ENCODE measurements around the gene MYO18A. TPM values are rescaled to one million over a fixed set of nuclear protein-coding genes. Genes with fewer than 3 reads are reported as not detected.

The MYO18A gene
- total RNA-seq, 1 donor from 2014 or later: 30.0 TPM

DNA sequence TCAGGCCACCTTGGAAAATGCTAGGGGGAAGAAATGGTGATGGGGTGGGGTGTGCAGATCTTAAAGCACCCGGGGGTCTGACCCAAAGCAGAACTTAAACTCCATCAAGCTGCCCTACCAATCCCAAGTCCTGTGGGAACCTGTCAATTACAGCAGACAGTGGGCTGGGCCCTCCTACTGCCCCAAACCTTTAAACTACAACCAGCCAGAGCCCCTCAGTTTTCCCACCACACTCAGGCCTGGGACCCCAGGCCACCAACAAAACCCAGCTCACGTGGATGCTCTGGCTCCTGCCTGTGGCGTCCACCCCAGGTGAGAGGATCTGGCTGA lies 2.7 kb downstream of the MYO18A start:
- no peak for DNase-seq (ENCODE audit: low spot score)
- TF ChIP-seq, protein P1, sequence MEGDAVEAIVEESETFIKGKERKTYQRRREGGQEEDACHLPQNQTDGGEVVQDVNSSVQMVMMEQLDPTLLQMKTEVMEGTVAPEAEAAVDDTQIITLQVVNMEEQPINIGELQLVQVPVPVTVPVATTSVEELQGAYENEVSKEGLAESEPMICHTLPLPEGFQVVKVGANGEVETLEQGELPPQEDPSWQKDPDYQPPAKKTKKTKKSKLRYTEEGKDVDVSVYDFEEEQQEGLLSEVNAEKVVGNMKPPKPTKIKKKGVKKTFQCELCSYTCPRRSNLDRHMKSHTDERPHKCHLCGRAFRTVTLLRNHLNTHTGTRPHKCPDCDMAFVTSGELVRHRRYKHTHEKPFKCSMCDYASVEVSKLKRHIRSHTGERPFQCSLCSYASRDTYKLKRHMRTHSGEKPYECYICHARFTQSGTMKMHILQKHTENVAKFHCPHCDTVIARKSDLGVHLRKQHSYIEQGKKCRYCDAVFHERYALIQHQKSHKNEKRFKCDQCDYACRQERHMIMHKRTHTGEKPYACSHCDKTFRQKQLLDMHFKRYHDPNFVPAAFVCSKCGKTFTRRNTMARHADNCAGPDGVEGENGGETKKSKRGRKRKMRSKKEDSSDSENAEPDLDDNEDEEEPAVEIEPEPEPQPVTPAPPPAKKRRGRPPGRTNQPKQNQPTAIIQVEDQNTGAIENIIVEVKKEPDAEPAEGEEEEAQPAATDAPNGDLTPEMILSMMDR (IDR thresholded peaks at IDR 0.05): no peak

GRCh38 chr17:29176558-29177351 lies 3.4 kb downstream of the MYO18A start:
- no peaks in the 10 kb centered on the region for H3K36me3 Mint-ChIP-seq (ENCODE audit: low read depth)
- H3K27me3 Mint-ChIP-seq (ENCODE audit: low read depth): no peaks in the 10 kb centered on the region
- H3K9me3 Mint-ChIP-seq (ENCODE audit: low read depth): no peaks in the 10 kb centered on the region
- TF ChIP-seq, protein P1 (IDR thresholded peaks at IDR 0.05): peak; percentile 13
- no peak for DNase-seq (ENCODE audit: low spot score)
- no peak overlapping the region for H3K27ac Mint-ChIP-seq (ENCODE audit: unreplicated experiment)
- peaks cover 40% of the 10 kb centered on the region for H3K4me1 Mint-ChIP-seq (ENCODE audit: low read depth)
- peak overlapping the region; percentile 75 for H3K4me3 Mint-ChIP-seq (ENCODE audit: unreplicated experiment)

More for the DNA sequence above, 2.7 kb downstream of the MYO18A start:
- Mint-ChIP-seq H3K27ac (ENCODE audit: unreplicated experiment) (no peak overlapping the region), H3K4me1 (ENCODE audit: low read depth) (peaks cover 40% of the 10 kb centered on the region), H3K27me3 (ENCODE audit: low read depth) (no peaks in the 10 kb centered on the region), H3K36me3 (ENCODE audit: low read depth) (no peaks in the 10 kb centered on the region), H3K9me3 (ENCODE audit: low read depth) (peaks cover 1% of the 10 kb centered on the region), H3K4me3 (ENCODE audit: unreplicated experiment) (peak overlapping the region; percentile 75)

GRCh38 chr17:29175349-29175748 lies 4.8 kb downstream of the MYO18A start:
- TF ChIP-seq, protein P1 (IDR thresholded peaks at IDR 0.05): no peak
- no peaks in the 10 kb centered on the region for H3K36me3 Mint-ChIP-seq (ENCODE audit: low read depth)

DNA sequence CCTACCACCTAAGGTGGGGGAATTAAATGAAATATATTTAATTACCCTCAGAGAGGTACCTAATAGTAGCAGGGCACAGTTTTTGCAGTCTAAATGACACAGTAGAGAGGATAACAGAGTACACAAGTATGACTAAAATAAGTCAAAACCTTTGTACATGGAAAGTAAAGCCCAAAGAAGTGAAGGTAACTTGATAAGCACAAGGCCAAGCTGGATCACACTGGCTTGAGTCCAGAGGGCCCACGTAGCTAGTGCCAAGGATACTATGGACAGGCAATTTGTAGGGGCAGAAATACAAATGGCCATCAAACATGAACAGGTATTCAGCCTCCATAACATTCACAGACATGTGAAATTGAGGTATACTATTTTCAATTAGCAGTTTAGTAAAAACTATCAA lies 7.6 kb downstream of the MYO18A start:
- Mint-ChIP-seq H3K4me3 (ENCODE audit: unreplicated experiment) (no peak overlapping the region), H3K27ac (ENCODE audit: unreplicated experiment) (no peak overlapping the region), H3K9me3 (ENCODE audit: low read depth) (no peaks in the 10 kb centered on the region), H3K27me3 (ENCODE audit: low read depth) (no peaks in the 10 kb centered on the region), H3K4me1 (ENCODE audit: low read depth) (peaks cover 24% of the 10 kb centered on the region), H3K36me3 (ENCODE audit: low read depth) (no peaks in the 10 kb centered on the region)
- TF ChIP-seq, protein P1 (IDR thresholded peaks at IDR 0.05): no peak
- no peak for DNase-seq (ENCODE audit: low spot score)

More at GRCh38 chr17:29175349-29175748, 4.8 kb downstream of the MYO18A start:
- Mint-ChIP-seq H3K4me1 (ENCODE audit: low read depth) (peaks cover 31% of the 10 kb centered on the region), H3K4me3 (ENCODE audit: unreplicated experiment) (no peak overlapping the region), H3K27ac (ENCODE audit: unreplicated experiment) (no peak overlapping the region), H3K27me3 (ENCODE audit: low read depth) (no peaks in the 10 kb centered on the region), H3K9me3 (ENCODE audit: low read depth) (no peaks in the 10 kb centered on the region)
- DNase-seq (ENCODE audit: low spot score): no peak

DNA sequence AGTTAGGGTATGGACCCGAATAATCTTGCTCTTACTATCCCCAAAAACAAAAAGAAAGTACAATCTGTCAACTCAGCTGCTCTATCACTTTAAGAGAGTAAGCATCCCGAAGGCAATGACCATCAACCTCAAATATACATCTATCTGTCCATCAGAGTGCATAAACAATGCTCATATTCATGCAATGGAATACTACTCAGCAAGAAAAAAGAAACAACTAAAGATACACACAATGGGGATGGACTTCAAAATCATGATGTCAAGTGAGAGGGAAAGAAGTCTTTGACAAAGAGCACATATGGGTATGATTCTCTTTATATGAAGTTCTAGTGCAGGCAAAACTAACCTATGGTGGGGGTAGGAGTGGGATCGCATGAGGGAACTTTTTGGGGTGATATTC lies 9.5 kb downstream of the MYO18A start:
- Mint-ChIP-seq H3K27me3 (ENCODE audit: low read depth) (no peaks in the 10 kb centered on the region), H3K9me3 (ENCODE audit: low read depth) (no peaks in the 10 kb centered on the region), H3K4me3 (ENCODE audit: unreplicated experiment) (no peak overlapping the region), H3K36me3 (ENCODE audit: low read depth) (peaks cover 7% of the 10 kb centered on the region), H3K27ac (ENCODE audit: unreplicated experiment) (no peak overlapping the region), H3K4me1 (ENCODE audit: low read depth) (peaks cover 12% of the 10 kb centered on the region)
- no peak for DNase-seq (ENCODE audit: low spot score)
- TF ChIP-seq, protein P1 (IDR thresholded peaks at IDR 0.05): no peak

Data from chondrocyte (in vitro differentiated cells).